ENCODE measurements around the gene MAPKAP1. TPM values are rescaled to one million over a fixed set of nuclear protein-coding genes. Genes with fewer than 3 reads are reported as not detected.
"Not testable (repeated sequence)": the region's sequence is repeated elsewhere in the genome, so short reads cannot be mapped to it uniquely, and the experiment has no call there.

The MAPKAP1 gene
- total and polyA plus RNA-seq, 8 donors, result 49.5 to 89.5 (median 56.2) TPM

DNA sequence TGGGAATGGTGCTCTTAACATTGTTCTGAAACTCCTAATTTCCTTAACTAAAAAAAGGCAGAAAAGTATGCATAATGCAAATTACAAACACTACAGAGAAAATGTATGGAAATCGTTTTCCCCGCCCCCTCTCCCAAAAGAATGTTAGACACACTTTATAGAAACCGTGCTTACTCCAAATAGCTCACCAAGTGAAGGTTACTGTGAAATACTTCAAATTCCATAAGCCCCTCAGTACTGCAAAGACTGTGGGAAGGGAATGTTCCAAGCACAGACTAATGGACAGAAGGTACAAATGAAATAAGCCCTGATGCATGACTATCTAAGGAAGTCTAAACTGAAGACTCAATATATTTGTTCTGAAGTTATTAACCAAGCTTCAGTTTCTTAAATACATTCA, 12.5 kb downstream of the MAPKAP1 start:
- no peak for DNase-seq
- no peak for TF ChIP-seq CTCF (IDR thresholded peaks at IDR 0.05)

GRCh38 chr9:125693492-125693891, 13.5 kb downstream of the MAPKAP1 start:
- peaks cover 0 to 20% of the 10 kb centered on the region in 2 donors for H3K4me1 ChIP-seq
- H3K27me3 ChIP-seq; H3K9me3 ChIP-seq; H3K27ac ChIP-seq; H3K4me3 ChIP-seq; ATAC-seq; H3K36me3 ChIP-seq; intact Hi-C loops (cut with DNase I); DNase-seq: not testable (repeated sequence)

More for the DNA sequence above, 12.5 kb downstream of the MAPKAP1 start:
- no peaks in the 10 kb centered on the region for H3K9me3 ChIP-seq
- peaks cover 0 to 19% of the 10 kb centered on the region in 2 donors for H3K4me1 ChIP-seq
- H3K27me3 ChIP-seq, result no peaks in the 10 kb centered on the region
- no peak overlapping the region for H3K27ac ChIP-seq
- intact Hi-C loops (cut with DNase I), result no loop called here
- no peak for ATAC-seq
- H3K4me3 ChIP-seq, result no peak overlapping the region
- no peaks in the 10 kb centered on the region for H3K36me3 ChIP-seq

DNA sequence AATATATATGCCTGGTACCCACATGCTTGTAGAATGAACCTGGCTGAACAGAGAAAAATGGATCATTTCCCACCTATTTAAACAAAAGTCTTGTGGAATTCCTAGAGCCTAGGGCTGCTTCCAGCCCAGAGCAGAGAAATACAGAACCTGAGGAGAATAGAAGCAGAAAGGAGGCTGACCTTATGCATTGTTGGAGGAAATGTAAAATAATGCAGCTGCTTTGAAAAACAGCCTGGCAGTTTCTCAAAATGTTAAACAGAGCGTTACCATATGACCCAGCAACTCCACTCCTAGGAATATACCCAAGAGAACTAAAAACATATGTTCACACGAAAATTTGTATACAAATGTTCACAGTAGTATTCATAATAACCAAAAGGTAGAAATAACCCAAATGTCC, 15.1 kb downstream of the MAPKAP1 start:
- intact Hi-C loops (cut with DNase I), result no loop called here
- DNase-seq, result no peak
- H3K27me3 ChIP-seq, result no peaks in the 10 kb centered on the region
- no peak for ATAC-seq
- H3K9me3 ChIP-seq, result no peaks in the 10 kb centered on the region
- H3K27ac ChIP-seq, result no peak overlapping the region
- H3K4me3 ChIP-seq, result no peak overlapping the region
- H3K4me1 ChIP-seq, result peaks cover 0 to 20% of the 10 kb centered on the region in 2 donors
- no peak for TF ChIP-seq CTCF (IDR thresholded peaks at IDR 0.05)
- no peaks in the 10 kb centered on the region for H3K36me3 ChIP-seq

- no peaks in the 10 kb centered on the region for H3K9me3 ChIP-seq
- peak; percentile 44 for ATAC-seq
- DNase-seq, result no peak
- H3K4me3 ChIP-seq, result no peak overlapping the region
- H3K36me3 ChIP-seq, result no peaks in the 10 kb centered on the region
- H3K27me3 ChIP-seq, result no peaks in the 10 kb centered on the region
- peak overlapping the region; percentile 48 to 63 for H3K27ac ChIP-seq
- intact Hi-C loops (cut with DNase I), result no loop called here
- peaks cover 0 to 15% of the 10 kb centered on the region in 2 donors for H3K4me1 ChIP-seq
- TF ChIP-seq CTCF (IDR thresholded peaks at IDR 0.05), result no peak
Observed at GRCh38 chr9:125690679-125691078, 16.3 kb downstream of the MAPKAP1 start.

DNA sequence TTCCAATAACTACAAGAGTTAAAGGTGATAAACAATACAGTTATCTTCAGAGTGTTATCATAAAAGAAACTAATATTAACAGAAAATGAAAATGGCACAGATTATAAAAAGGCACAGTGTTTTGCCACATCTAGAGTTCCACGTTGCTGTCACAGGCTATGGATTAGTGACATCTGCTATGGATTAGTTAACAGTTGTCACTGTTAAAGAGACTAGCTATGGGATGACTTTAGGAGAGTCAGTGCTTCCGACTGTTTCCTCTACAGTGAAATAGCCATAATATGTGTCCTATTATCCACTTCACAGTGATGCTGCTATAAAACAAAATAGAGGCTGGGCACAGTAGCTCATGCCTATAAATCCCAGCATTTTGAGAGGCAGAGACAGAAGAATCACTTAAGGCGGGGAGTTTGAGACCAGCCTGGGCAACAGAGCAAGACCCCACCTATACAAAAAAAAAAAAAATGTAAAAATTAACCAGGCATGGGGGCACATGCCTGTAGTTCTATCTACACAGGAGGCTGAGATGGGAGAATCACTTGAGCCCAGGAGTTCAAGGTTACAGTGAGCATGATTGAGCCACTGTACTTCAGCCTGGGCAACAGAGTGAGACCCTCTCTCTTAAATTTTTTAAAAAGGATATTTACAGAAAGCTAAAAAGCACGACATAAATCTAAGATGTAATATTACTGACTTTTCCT, 19.7 kb downstream of the MAPKAP1 start:
- Histone ChIP-seq H3K4me3 (no peak overlapping the region), H3K36me3 (peaks cover 0 to 10% of the 10 kb centered on the region in 2 donors), H3K27ac (no peak overlapping the region), H3K9me3 (no peaks in the 10 kb centered on the region), H3K4me1 (peaks cover 0 to 11% of the 10 kb centered on the region in 2 donors), H3K27me3 (no peaks in the 10 kb centered on the region)
- no peak for DNase-seq
- no peak for TF ChIP-seq CTCF (IDR thresholded peaks at IDR 0.05)
- no peak for ATAC-seq
- intact Hi-C loops (cut with DNase I), result no loop called here

DNA sequence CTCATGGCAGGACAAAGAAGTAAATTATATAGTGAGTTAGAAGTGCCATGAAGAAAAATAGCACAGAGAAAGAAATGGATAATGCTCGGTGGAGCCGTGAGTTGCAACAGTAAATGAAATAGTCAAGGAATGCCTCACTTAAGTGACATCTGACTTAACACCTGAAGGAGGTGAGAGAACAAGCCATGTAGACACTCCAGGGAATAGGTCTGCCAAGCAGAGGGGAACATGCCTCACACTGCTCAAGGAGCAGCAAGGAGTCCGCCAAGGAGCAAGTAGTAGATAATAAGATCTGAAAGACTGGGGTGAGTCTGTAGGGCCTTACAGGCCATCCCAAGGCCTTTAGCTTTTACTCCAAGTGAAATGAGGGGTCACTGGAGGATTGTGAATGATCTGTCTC, 21.8 kb downstream of the MAPKAP1 start:
- TF ChIP-seq CTCF (IDR thresholded peaks at IDR 0.05), result no peak
- Histone ChIP-seq H3K9me3 (no peaks in the 10 kb centered on the region), H3K27me3 (no peaks in the 10 kb centered on the region), H3K4me1 (peaks cover 0 to 8% of the 10 kb centered on the region in 2 donors), H3K27ac (no peak overlapping the region), H3K36me3 (peaks cover 0 to 10% of the 10 kb centered on the region in 2 donors), H3K4me3 (no peak overlapping the region)
- intact Hi-C loops (cut with DNase I), result no loop called here
- DNase-seq (no peak), ATAC-seq (no peak)
